HG03469 (cell line): ENCODE data around the gene THSD4.

ENCODE experiments used
- ATAC-seq: cut with Tn5 transposase; IDR thresholded peaks from one replicate; pipeline ENCODE4 v1.9.1; 2021; ENCODE audit warnings: mild to moderate bottlenecking, moderate library complexity, moderate number of reproducible peaks; ENCODE audit not compliant: unreplicated experiment

THSD4 gene

DNA sequence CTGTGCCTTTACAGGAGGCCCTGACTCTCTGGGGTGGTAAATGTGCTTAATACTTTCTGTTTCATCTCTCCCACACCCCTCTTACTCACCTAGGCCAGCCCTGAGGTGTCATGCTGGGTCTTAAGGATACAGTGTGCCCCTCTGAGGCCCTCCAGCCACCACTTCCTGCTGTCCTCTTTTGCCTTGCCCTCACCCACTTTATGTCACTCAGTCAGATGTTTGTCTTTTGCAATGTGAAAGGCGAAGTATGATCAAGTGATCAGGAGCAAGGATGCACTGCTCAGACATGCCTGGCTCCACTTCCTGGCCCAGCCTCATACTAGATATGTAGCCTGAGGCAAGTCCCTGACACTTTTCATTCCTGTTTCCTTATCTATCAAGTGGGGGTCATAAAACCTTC, 356.1 kb downstream of the THSD4 start:
- ATAC-seq: no peak

DNA sequence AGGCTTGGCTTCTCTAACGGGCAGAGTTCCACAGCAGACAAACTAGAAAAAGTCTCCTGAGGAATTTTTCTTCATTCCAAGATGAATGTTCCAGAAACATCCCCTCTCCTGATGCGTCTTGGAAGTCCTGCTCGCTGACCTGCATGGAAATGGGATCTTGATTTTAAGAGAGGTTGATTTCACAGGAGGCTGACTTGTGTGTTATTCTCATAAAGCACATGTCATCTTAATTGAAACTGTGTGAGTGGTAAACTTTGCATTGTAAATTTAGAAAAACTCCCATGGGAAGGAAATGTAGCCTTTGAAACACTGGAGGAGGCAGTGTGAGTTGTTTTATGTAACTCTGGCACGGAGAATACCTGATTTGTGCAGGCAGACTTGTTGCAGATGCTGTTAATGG, 357.3 kb downstream of the THSD4 start:
- ATAC-seq: no peak

DNA sequence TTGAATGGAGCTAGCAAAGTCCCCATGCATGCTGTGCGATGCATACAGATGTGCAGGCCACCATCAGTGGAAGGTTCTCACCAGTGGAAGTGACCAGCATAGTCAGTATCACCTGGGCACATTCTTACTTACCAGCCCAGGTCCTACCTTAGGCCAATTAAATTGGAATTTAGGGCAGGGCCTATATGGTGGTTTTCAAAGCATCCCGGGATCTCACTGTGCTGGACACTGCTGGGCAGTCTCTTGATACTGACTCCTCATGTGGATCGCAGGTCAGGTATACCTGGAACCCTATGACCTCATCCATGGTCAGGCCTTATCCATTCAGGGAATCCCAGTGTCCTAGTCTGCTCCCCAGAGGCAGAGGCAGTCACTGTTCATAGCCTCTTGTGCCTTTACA, 358.5 kb downstream of the THSD4 start:
- ATAC-seq: no peak

DNA sequence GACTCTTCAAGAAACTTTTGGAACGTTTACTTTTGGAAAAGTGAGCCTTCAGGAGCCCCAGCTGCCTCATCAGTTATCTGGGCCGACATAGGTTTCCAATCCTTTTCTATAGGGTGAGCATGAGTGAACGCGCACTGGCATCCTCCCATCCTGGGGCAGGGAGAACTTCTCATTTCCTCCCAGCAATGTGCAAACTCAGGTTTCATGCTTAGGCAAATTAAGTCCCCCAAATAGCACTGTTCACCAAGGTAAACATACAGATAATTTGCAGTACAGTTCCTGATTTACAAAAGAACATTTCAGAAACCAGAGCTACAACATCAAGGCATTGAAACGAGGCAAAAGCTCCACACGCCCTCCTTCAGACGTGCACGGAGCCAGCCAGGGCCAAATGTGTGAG, 361.6 kb downstream of the THSD4 start:
- no peak for ATAC-seq

DNA sequence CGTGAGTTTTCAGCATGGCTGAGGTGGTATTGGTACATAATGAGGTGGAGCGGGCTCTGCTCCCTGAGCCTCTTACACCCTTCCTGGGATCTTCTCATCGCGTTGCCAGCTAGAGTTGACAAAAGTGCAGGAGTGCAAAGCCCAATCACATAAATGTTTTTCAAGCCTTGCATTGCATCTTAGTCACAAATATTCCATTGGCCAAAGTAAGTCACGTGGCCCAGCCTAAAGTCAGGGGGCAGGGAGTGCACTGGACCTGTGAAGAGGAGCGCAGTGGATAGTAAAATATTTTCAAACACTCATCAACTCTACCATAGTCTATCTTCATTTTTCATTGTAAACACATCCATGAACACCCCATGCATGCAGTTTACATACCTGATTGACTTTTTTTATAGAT, 365.3 kb downstream of the THSD4 start:
- no peak for ATAC-seq

DNA sequence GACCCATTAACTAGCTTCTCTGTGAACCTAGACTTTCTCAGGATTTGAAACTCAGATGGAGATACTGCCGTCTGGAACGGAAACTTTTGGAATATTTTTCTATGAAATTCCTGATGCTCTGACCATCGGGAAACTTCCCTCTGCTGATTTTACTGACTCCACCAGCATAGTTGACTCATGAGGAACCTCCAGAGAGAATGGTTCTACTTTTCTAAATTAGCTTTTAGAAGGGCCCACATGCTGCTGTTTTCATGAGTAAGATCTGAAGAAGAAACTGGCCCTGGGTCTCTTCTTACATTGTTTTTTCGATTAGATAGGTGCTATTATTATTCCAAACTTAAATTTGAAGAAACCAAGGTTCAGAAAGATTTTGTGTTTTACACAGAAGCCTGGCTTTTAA, 368.8 kb downstream of the THSD4 start:
- no peak for ATAC-seq

DNA sequence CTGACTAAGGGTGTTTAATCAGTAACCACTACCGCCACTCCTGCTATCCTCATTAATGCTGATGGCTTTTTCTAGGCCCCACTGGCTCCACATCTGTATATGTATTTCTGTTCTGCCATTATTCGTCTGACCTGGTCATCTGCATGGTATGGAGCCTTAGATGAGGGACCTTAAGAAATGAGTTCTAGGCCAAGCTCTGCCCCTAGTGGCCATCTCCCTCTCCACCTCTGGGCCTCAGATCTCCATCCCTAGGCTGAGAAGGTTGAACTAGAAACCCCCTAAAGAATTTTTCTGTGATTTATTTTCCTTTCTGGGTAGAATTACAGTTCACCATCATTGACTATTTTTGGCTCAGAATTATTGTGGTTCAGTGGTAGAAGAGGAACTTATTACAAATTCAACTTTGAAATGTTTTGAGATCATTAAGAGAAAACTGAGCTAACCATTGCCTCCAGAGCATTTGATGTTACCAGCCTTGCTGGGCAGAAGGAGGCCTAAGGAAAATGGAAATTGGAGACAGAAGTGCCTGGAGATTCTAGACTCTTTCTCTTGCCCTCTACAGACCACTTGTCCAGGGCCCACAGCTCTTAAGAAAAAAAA, 369.9 kb downstream of the THSD4 start:
- no peak for ATAC-seq

DNA sequence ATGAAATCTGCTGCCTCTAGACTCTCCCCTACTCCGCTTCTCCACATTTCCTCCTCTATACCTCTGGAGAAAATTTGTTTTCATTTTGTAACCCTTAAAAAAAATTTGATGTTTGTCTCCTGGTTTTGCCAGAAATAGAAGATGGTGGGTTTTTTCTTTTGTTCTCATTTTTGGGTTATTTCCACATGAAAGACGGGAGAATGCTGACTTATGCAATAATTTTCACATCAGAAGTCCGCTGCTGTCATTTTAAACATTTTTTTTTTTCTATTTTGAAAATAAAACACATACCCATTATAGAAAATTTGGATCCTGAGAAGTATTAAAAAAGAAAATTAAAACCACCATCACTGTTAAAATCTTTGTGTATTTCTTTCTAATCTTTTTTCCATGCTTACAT, 374.3 kb downstream of the THSD4 start:
- no peak for ATAC-seq

DNA sequence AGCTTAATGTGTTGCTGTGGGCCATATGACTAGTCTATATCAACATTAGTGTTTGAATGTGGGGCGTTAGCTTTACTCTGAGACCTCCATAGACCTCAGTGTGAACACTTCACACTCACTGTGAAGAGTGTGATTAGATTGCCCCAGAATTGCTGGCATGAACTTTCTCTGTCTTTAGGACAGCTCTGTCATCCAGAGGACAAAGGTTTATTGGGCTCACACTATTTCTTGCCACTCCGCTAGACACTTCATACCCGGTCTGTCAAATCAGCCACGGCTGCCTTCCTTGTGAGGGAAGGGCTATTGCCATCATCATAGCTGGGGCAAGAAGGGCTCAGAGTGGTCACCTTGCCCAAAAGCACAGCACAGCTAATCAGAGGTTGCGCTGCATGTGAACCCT, 378.3 kb downstream of the THSD4 start:
- ATAC-seq: no peak

DNA sequence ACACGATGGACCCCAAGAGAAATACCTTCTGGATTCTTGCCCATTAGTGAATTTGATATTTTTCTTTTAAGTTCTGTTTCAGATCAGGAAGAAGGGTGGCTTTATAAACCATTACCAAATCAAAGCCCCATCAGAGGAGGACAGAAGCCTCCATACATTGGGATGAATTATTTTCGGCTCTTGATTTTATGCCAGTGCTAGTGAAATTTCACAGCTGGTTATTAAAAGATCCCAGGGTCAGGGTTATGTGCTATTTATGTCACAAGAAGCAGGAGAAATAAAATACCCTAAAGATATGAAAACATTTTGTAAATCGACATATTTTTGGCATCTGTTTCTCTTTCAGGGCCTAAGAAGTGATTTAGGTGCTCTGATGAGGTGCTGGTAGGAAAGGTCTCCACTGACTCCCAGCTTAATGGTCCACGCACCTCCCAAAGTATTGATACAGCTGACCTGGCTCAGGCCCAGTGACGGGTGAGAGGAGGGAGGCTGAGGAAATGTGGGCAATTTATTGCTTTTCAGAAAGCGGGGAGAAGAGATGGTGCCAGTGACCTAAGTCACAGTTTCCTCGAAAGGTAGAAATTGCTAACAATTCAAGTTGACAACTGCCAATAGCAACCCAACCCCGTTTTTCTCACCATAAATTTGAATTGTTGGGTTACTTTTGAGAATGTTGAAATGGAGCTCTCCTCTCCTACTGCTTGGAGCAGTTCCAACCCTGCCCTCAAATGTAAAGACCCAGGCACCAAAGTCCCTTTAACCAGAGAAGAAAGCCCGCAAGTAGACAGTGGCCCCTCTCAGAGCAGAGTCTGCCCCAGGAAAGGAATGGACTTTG, 379.5 kb downstream of the THSD4 start:
- no peak for ATAC-seq

DNA sequence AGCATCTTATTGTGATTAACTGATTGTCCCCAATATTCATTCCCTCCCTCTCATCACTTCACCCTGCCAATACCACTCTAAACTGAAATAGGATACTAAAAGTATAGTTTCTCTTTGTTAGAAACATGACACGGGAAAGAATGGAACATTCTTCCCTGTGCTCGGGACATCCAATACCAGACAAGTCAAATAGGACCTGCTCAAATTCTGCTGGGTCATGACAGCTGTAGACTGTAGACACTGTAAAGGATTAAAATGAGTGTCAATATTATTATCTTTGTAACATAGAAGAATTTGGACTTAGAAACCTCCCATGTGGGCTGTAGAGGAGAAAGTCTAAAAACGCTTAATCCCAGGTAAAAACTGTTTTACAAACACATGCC, 380.1 kb downstream of the THSD4 start:
- no peak for ATAC-seq

DNA sequence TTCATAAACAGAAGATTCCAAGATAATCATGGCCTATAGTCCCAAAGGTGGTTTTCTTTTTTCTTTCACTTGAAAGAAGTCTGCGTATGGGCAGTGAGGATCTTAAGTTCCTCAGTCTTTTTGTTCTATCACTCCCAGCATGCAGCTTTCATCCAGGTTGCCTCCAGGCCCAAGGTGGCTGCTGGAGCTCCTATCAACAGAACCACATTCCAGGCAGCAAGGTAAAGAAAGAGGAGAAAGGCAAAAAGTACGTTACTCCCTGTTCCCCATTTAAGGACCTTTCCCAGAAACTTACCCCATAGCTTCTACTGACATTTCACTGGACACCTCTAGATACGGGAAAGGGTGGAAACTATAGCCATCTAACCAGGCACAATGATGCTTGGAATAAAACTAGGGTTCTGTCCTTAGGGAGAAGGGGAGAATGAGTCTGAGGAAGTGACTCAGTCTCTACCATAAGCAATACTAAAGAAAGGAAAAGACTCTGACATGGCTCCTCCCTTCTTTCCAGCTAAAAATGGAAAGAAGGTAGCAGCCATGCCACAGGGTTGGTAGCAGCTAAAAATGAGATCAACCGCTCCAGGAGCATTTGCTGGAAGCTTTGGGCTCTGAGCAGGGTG, 381.2 kb downstream of the THSD4 start:
- no peak for ATAC-seq

DNA sequence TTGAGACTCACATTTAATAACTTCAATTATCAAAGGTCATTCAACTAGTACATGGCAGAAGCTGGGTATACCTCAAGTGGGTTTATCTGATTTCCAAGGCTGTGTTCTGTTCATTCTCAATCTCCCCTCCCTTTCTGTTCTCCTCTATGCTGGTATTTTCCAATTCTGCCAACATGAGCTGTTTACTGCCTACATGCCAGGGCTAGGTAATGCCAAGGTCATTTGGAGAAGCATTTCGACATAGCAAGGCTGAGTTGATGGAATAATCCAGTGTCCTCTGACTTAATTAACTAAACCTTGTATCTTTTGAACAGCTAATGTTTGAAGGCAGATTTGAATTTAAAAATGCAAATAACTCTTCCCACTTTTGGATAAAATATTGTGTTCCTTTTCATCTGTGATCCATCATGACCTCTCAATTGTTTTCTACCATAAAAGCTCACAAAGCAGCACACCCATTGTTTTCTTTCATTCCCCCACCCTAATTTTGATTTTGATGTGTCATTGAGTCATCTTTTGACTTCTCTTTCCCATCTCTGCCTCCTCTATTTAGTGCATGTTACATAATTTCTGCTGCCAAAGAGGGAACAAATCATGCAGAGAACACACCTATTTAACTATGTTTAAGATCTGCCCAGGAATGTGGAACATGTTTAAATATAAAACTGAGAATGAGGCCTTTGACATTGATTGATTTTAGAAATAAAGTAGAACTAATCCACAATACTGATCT, 386.2 kb downstream of the THSD4 start:
- no peak for ATAC-seq

DNA sequence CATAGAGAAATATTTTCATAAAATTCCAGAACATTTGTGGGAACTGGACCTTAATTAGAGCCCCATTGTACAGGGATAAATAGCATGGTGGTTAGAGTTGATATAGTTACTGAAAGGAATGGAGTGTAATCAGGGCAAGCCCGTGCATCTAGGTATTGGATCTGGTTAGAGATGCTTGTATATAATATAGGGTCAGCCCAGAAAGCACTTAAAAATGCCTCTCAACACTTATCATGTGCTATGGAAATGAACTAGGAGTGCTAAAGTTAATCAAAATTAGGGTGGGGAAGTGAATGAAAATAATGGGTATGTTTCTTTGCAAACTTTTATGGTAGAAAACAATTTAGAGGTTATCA, 386.8 kb downstream of the THSD4 start:
- no peak for ATAC-seq

DNA sequence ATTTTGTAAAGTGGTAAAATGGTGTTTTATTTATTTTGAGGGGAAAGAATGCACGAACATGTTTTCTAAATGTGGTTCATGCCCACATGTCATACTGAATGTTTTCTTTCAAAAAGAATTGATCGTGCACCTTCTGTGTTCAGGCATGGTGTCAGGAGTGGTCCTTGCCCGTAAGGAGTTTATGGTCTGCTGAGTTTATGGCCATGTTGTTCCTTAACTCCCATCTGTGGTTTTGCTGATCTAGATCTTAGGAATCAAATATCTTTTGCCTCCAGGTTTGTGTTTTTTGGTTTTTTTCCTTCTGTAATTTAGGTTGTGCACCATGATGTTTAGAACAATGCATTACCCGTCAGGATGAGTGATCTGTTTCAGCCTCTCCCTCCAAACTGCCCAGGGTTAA, 390.7 kb downstream of the THSD4 start:
- no peak for ATAC-seq

DNA sequence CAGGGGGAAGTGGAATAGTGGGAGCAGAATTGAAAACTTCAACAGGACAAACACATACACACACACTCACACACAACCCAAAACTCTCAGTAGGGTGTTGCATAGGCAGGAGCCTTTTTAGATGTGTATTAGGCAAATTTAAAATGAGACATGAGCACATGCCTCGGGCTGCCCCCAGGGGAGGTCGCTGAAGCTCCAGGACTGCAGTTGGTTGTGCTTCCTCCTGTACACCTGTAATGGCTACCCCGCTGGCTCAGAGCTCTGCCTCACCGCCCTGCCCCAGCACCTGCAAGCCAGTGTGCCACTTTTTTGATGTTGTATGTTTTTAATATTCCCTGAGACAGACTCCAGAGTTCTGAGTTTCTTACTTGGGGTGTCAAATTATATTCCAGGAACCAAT, 391.7 kb downstream of the THSD4 start:
- no peak for ATAC-seq

DNA sequence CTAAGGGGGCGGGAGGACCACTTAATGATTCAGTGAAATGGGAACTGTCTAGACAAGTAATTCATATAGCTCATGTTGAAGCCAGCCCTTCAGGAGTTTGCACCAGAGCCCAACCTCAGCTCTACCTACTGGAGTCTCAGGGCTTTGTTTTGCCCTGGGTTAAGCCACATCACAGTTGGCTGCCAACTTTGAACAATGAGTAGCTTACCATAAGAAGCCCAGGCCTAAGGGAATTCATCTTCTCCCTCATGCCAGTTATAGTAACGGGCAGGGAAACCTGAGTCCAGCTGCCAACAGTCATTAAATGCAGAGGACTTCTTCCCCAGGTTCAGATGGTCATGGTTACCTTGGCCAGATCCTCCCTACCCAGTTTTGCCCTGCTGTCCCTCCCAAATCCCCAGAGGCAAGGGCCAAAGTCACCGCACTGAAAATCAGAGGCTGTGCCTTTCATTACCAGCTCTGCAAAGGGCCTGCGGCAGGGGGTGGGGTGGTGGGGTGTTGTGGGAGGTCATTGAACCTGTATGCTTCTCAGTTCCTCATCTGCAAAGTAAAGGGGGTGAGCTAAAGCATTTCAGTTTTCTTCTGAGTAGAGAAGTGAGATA, 392.9 kb downstream of the THSD4 start:
- no peak for ATAC-seq

DNA sequence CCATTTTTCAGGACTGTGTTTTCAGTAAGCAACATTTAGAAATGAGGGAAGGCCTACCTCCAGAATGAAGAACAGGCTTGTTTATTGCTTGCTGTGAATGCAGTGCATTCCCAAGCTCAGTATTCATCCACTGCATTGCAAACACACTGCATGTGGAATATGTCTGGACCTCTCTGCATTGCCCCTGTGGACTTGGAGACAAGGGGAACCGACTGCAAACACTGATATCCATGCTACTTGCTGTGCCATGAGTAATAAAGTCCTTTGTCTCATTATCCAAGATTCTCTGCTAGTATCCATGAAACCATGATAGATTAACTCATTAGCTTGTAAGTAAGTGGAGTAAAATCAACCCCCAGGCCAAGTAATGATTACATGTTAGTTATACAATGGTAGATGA, 393.9 kb downstream of the THSD4 start:
- ATAC-seq: no peak

DNA sequence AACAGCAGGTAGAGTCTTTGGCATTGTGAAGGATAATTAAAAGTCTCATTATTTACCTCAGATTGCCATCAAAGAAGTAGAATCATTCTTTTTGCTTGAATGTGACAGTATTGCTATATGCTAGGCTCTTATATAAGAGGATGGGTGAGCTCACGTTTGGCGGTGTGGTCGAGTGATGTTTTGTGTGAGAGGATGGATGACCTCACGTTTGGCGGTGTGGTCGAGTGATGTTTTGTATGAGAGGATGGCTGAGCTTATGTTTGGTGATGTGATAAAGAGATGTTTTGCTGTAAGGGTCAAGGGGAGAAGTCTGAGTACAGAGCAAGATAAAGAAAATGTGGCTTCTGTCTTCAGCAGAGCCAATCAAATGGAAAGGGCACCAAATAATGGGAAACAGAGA, 395.5 kb downstream of the THSD4 start:
- ATAC-seq: no peak

DNA sequence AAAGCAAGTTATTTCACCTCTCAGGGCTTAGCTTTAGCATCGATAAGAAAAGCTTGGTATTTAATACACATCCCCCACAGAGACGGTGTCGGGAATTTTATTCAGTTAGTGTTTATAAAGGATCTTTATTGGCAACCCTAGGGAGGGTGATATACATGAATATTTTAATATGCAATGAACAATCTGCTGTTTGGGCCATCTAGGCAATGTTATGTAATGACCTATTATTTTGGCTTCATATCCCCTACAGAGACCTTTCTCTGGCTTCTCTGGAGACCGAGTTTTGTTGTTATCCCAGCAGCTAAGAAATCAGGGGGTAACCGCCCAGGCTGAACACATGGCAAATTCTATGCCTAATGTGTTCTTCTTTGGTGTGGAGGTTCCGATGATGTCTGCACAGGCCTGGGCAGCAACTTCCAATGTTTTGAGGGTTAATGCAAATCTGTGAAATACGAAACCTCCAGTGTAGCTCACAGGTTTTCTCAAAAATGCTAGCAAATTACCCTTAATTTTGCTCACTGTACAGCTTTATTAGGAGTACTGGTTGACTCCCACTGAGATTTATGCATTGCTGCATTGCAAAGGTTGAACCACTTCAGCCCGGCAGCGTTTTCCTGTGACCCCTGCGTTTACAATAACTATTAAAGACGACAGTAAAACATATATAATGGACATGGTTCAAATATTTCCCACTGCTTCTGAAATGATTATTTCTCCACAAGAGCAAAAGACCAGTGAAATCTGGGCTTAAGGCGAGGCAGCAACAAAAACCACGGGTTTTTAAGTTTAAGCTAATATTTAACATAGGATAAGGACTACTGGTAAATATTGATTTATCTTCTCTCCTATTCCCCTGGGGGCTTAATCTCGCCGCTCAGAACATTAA, 396.8 kb downstream of the THSD4 start:
- ATAC-seq: no peak

DNA sequence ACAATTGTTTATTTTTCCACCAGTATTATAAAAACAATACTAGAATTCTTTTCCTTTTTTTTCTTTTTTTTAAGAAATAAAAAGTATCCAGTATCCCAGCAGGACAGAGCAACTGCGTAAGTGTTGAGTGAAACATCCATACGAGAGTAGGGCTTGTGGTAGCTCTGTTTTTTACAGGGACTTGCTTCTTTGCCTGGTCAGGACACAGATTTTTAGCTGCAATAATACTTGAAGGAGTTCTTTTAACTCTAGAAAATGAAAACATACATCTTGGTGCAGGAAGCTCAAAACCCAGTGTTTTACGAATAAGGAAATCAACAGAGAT, 397.4 kb downstream of the THSD4 start:
- no peak for ATAC-seq
